OCI-LY7 (cell line): ENCODE measurements around the gene GRK5. TPM values are rescaled to one million over a fixed set of nuclear protein-coding genes. Genes with fewer than 3 reads are reported as not detected.

Experiments
- BruUV-seq: library from RNA; stranded (reverse); fragments of 400-500 nt; replicated peaks from 2 replicates; lab custom pipeline; 2021; lab: Mats Ljungman, UMichigan
- CTCF ChIA-PET: fragments of 300-600 bp; sonication (Branson Sonifier 250); formaldehyde crosslinking; loops from one replicate; lab custom pipeline; 2022; ENCODE audit warnings: antibody characterized with exemption; ENCODE audit not compliant: unreplicated experiment; lab: Charles Lee
- POLR2A ChIA-PET: fragments of 300-600 bp; sonication (Branson Sonifier 250); formaldehyde crosslinking; loops from one replicate; lab custom pipeline; 2022; ENCODE audit warnings: antibody characterized with exemption; lab: Charles Lee
- DNase-seq: peaks from one replicate; pipeline ENCODE4 v3.0.0-alpha.2; 2015; ENCODE audit warnings: low spot score
- H2AFZ ChIP-seq: fragments of 200-600 bp; sonication (generic), shearing (Covaris generic); 2 replicates; pipeline ENCODE4 v1.6.1; 2014; ENCODE audit warnings: mild to moderate bottlenecking, antibody characterized with exemption, low read length, moderate library complexity
- H3K27ac ChIP-seq: fragments of 200-600 bp; sonication (generic); 2 replicates; pipeline ENCODE4 v1.5.1; 2014; ENCODE audit warnings: mixed run types, low read depth, mild to moderate bottlenecking, moderate library complexity, low read length, inconsistent platforms; ENCODE audit not compliant: poor library complexity, severe bottlenecking
- H3K36me3 ChIP-seq: fragments of 200-600 bp; sonication (generic); 2 replicates; pipeline ENCODE4 v1.6.1; 2014; ENCODE audit warnings: mild to moderate bottlenecking, antibody characterized with exemption, low read length, moderate library complexity, mixed read lengths; ENCODE audit not compliant: insufficient read depth
- H3K4me1 ChIP-seq: fragments of 200-600 bp; sonication (generic); 2 replicates; pipeline ENCODE4 v1.5.1; 2014; ENCODE audit warnings: mild to moderate bottlenecking, low read length; ENCODE audit not compliant: insufficient read depth, poor library complexity, severe bottlenecking
- H3K4me2 ChIP-seq: fragments of 200-600 bp; sonication (generic); 2 replicates; pipeline ENCODE4 v1.6.1; 2014; ENCODE audit warnings: mild to moderate bottlenecking, low read length
- H3K4me3 ChIP-seq: fragments of 200-600 bp; sonication (generic); 2 replicates; pipeline ENCODE4 v1.5.1; 2014; ENCODE audit warnings: mild to moderate bottlenecking, low read depth, low read length; ENCODE audit not compliant: poor library complexity, severe bottlenecking
- H3K79me2 ChIP-seq: fragments of 200-600 bp; sonication (generic); 2 replicates; pipeline ENCODE4 v1.6.1; 2016; ENCODE audit warnings: low read depth, mild to moderate bottlenecking, low read length, moderate library complexity, mixed read lengths; ENCODE audit not compliant: insufficient read depth
- H3K9me2 ChIP-seq: fragments of 200-600 bp; sonication (generic); 2 replicates; pipeline ENCODE4 v1.6.1; 2016; ENCODE audit warnings: mild to moderate bottlenecking, low read length, mixed read lengths; ENCODE audit not compliant: insufficient read depth
- H3K9me3 ChIP-seq: fragments of 200-600 bp; sonication (generic); 2 replicates; pipeline ENCODE4 v1.6.1; 2014; ENCODE audit warnings: mild to moderate bottlenecking, mixed run types, low read length, mixed read lengths
- H4K20me1 ChIP-seq: fragments of 200-600 bp; sonication (generic); 2 replicates; pipeline ENCODE4 v1.6.1; 2014; ENCODE audit warnings: mild to moderate bottlenecking, antibody characterized with exemption, low read length, moderate library complexity, mixed read lengths; ENCODE audit not compliant: insufficient read depth
- EZH2phosphoT487 ChIP-seq: fragments of 200-600 bp; sonication (generic); IDR thresholded peaks from 2 replicates; pipeline ENCODE4 v1.6.1; 2018; ENCODE audit warnings: low read depth, borderline replicate concordance, mild to moderate bottlenecking, mixed run types, antibody characterized with exemption, low read length, moderate library complexity, mixed read lengths
- intact Hi-C: fragments of 100-400 bp; cut with micrococcal nuclease; formaldehyde crosslinking; loops from one replicate; pipeline ENCODE4 v1.10.0; 2022; ENCODE audit not compliant: unreplicated experiment
- total RNA-seq, 2 experiments: library from RNA; depleted of rRNA in 1 of 2; stranded (reverse); fragments of >200 nt in 1 of 2; shearing (Covaris generic) in 1 of 2; gene quantifications; 2 replicates each; pipeline ENCODE4 v1.2.3, GENCODE V29; 2014 to 2022
- TF ChIP-seq, protein P1 (sequence below): fragments of 200-600 bp; sonication (generic); conservative IDR thresholded peaks from 2 replicates; pipeline ENCODE4 v1.5.1; 2014; ENCODE audit warnings: mild to moderate bottlenecking, antibody characterized with exemption, low read length, moderate library complexity, mixed read lengths

Gene GRK5
- total RNA-seq, 2 experiments from 2014 or later = 4.7 to 10.2 TPM

- no peak for TF ChIP-seq EZH2phosphoT487
- TF ChIP-seq, protein P1, sequence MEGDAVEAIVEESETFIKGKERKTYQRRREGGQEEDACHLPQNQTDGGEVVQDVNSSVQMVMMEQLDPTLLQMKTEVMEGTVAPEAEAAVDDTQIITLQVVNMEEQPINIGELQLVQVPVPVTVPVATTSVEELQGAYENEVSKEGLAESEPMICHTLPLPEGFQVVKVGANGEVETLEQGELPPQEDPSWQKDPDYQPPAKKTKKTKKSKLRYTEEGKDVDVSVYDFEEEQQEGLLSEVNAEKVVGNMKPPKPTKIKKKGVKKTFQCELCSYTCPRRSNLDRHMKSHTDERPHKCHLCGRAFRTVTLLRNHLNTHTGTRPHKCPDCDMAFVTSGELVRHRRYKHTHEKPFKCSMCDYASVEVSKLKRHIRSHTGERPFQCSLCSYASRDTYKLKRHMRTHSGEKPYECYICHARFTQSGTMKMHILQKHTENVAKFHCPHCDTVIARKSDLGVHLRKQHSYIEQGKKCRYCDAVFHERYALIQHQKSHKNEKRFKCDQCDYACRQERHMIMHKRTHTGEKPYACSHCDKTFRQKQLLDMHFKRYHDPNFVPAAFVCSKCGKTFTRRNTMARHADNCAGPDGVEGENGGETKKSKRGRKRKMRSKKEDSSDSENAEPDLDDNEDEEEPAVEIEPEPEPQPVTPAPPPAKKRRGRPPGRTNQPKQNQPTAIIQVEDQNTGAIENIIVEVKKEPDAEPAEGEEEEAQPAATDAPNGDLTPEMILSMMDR = no peak
- ChIA-PET POLR2A (interaction anchor here (0.6 to 1.2 kb wide), 2 partner anchors 16 to 506 kb away, joined by 3 to 4 read pairs; no protein-coding TSS in a partner anchor), CTCF (interaction anchor here (1.6 kb wide), 1 partner anchor 16 kb away, joined by 4 read pairs; no protein-coding TSS in a partner anchor)
- Histone ChIP-seq H3K9me3 (no peaks in the 10 kb centered on the region), H3K4me2 (no peak overlapping the region), H3K27ac (no peak overlapping the region), H3K9me2 (no peaks in the 10 kb centered on the region), H3K79me2 (no peaks in the 10 kb centered on the region), H3K4me1 (peaks cover 6% of the 10 kb centered on the region), H3K4me3 (no peak overlapping the region), H3K36me3 (0 out of 2 replicates have a peak, but pooled peaks cover under 1% of the 10 kb centered on the region), H2AFZ (no peak overlapping the region), H4K20me1 (no peaks in the 10 kb centered on the region)
- BruUV-seq = no TSS peak
- intact Hi-C loops = no loop called here
- DNase-seq = no peak
These were observed 287.1 kb downstream of the GRK5 start for GRCh38 chr10:119494236-119495020.

DNA sequence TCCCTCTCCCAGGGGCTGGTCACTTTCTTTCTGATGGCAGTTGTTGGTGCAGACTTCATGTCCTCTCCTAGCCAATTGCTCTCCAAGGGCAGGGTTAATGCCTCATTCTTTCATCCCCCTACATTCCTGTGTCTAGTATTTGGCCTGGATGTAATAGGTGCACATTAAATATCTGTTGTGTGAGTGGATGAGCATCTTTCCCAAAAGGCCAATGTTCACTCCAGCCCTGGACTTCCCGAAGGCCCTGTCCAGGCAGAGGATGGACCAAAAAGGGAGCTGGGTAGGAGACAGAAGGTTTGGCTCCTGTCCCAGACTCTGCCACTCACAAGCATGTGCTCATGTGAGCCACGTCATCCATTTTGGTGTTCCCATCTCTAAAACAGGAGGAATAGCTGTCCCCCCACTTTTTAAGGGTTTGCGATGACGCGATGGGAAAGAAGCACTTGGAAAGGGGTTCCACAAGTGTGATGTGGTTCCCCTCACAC lies 287.7 kb downstream of the GRK5 start:
- Histone ChIP-seq H3K36me3 (0 out of 2 replicates have a peak, but pooled peaks cover 3% of the 10 kb centered on the region), H3K4me3 (no peak overlapping the region), H3K4me1 (peaks cover 5% of the 10 kb centered on the region), H4K20me1 (no peaks in the 10 kb centered on the region), H3K4me2 (no peak overlapping the region), H3K79me2 (no peaks in the 10 kb centered on the region), H2AFZ (no peak overlapping the region), H3K9me3 (no peaks in the 10 kb centered on the region), H3K9me2 (no peaks in the 10 kb centered on the region), H3K27ac (no peak overlapping the region)
- POLR2A ChIA-PET = interaction anchor here (1.2 kb wide), 1 partner anchor 17 kb away, joined by 4 read pairs; no protein-coding TSS in a partner anchor
- intact Hi-C loops = no loop called here
- no peak for DNase-seq
- no peak for TF ChIP-seq EZH2phosphoT487
- TF ChIP-seq, protein P1 = no peak
- BruUV-seq = no TSS peak
- CTCF ChIA-PET = no interaction called here
